ENCODE measurements around the gene XCL2. TPM values are rescaled to one million over a fixed set of nuclear protein-coding genes. Genes with fewer than 3 reads are reported as not detected.

Gene XCL2
- total RNA-seq, 1 experiment from 2014 or later: not detected

DNA sequence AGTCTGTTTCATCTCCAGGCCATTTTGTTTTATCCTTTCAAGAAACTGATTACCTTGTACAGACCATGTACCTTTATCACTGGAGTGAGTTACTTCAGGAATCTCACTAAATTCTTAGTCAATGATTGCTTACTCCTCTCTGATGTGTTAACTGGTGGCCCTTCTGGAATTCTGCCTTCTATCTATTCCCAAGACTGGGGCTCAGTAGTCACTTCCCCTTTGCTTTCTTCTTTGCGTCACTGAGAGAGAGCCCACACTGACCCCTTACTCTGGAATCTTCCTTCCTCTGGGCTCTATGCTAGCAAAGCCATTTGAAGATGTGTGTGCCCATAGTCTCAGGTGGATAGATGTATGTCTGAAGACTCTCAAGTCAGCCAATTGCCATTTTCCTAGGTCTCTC is 34.6 kb downstream of the XCL2 start:
- H3K4me1 ChIP-seq (ENCODE audit: insufficient read depth, low read length, poor library complexity, severe bottlenecking): no peaks in the 10 kb centered on the region
- no peak overlapping the region for H3K4me3 ChIP-seq (ENCODE audit: low read depth, low read length, poor library complexity, severe bottlenecking)
- intact Hi-C loops (cut with micrococcal nuclease; ENCODE audit: unreplicated experiment): no loop called here
- H3K36me3 ChIP-seq (ENCODE audit: insufficient read depth, low read length, poor library complexity, severe bottlenecking): no peaks in the 10 kb centered on the region
- no peak for DNase-seq (ENCODE audit: low spot score)
- ChIA-PET CTCF (no interaction called here), POLR2A (ENCODE audit: low non-redundant PET) (no interaction called here)
- H3K27ac ChIP-seq (ENCODE audit: low read depth, low read length, poor library complexity, severe bottlenecking): no peak overlapping the region
- H3K27me3 ChIP-seq (replicated peaks; ENCODE audit: insufficient read depth, low read depth, low read length, poor library complexity): no peaks in the 10 kb centered on the region
- BruUV-seq (replicated peaks): no TSS peak
- H3K9me3 ChIP-seq (ENCODE audit: low read depth, low read length, poor library complexity, severe bottlenecking): no peaks in the 10 kb centered on the region
- no peak for TF ChIP-seq CTCF (conservative IDR thresholded peaks at IDR 0.05; ENCODE audit: low read depth, low read length)
- no peak for TF ChIP-seq EZH2 (IDR thresholded peaks at IDR 0.05; ENCODE audit: borderline replicate concordance, low read depth, low read length, poor library complexity, severe bottlenecking)

DNA sequence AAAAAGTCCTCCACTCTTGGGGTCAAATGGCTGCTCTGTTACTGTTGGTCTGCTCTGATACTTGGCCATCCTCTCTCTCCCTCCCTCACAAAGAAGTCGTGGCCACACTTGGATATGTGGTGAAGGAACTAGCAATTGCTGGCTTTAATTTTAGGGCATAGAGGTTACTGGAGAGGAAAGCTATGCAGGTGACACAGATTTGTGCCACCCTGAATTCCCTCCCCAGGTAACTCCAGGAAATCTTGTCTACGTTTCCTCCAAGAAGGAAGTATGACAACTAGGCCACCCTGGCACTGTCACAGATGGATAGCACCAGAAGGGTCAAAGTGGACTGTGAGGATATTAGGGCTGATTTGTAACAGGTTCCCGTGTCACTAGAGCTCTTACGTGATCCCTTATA is 36.0 kb downstream of the XCL2 start:
- ChIA-PET POLR2A (ENCODE audit: low non-redundant PET) (no interaction called here), CTCF (no interaction called here)
- no peak overlapping the region for H3K27ac ChIP-seq (ENCODE audit: low read depth, low read length, poor library complexity, severe bottlenecking)
- H3K9me3 ChIP-seq (ENCODE audit: low read depth, low read length, poor library complexity, severe bottlenecking): no peaks in the 10 kb centered on the region
- H3K4me3 ChIP-seq (ENCODE audit: low read depth, low read length, poor library complexity, severe bottlenecking): no peak overlapping the region
- DNase-seq (ENCODE audit: low spot score): no peak
- TF ChIP-seq EZH2 (IDR thresholded peaks at IDR 0.05; ENCODE audit: borderline replicate concordance, low read depth, low read length, poor library complexity, severe bottlenecking) (no peak), CTCF (conservative IDR thresholded peaks at IDR 0.05; ENCODE audit: low read depth, low read length) (no peak)
- no peaks in the 10 kb centered on the region for H3K36me3 ChIP-seq (ENCODE audit: insufficient read depth, low read length, poor library complexity, severe bottlenecking)
- no peaks in the 10 kb centered on the region for H3K4me1 ChIP-seq (ENCODE audit: insufficient read depth, low read length, poor library complexity, severe bottlenecking)
- H3K27me3 ChIP-seq (replicated peaks; ENCODE audit: insufficient read depth, low read depth, low read length, poor library complexity): no peaks in the 10 kb centered on the region
- no TSS peak for BruUV-seq (replicated peaks)
- intact Hi-C loops (cut with micrococcal nuclease; ENCODE audit: unreplicated experiment): no loop called here

- ChIA-PET POLR2A (ENCODE audit: low non-redundant PET) (no interaction called here), CTCF (no interaction called here)
- no TSS peak for BruUV-seq (replicated peaks)
- DNase-seq (ENCODE audit: low spot score): no peak
- Histone ChIP-seq H3K36me3 (ENCODE audit: insufficient read depth, low read length, poor library complexity, severe bottlenecking) (no peaks in the 10 kb centered on the region), H3K27ac (ENCODE audit: low read depth, low read length, poor library complexity, severe bottlenecking) (no peak overlapping the region), H3K27me3 (replicated peaks; ENCODE audit: insufficient read depth, low read depth, low read length, poor library complexity) (no peaks in the 10 kb centered on the region), H3K4me3 (ENCODE audit: low read depth, low read length, poor library complexity, severe bottlenecking) (no peak overlapping the region), H3K9me3 (ENCODE audit: low read depth, low read length, poor library complexity, severe bottlenecking) (no peaks in the 10 kb centered on the region), H3K4me1 (ENCODE audit: insufficient read depth, low read length, poor library complexity, severe bottlenecking) (no peaks in the 10 kb centered on the region)
- TF ChIP-seq EZH2 (IDR thresholded peaks at IDR 0.05; ENCODE audit: borderline replicate concordance, low read depth, low read length, poor library complexity, severe bottlenecking) (no peak), CTCF (conservative IDR thresholded peaks at IDR 0.05; ENCODE audit: low read depth, low read length) (no peak)
- intact Hi-C loops (cut with micrococcal nuclease; ENCODE audit: unreplicated experiment): no loop called here
Measured at GRCh38 chr1:168507231-168507630, 36.6 kb downstream of the XCL2 start.

Measured in A673 (cell line).